Spleen (tissue), 11 donors: ENCODE data around the gene TRPC4AP. TPM values are rescaled to one million over a fixed set of nuclear protein-coding genes. Genes with fewer than 3 reads are reported as not detected.

Experiments used
- DNase-seq: peaks from one replicate; pipeline ENCODE4 v3.0.0-alpha.2; 2020
- H3K27ac ChIP-seq, 8 donors: fragments of 200-600 bp; sonication (generic) in 7 of 8; 1 replicate in 4 of 8; 2 replicates in 4 of 8; pipeline versions ENCODE4 v1.5.0 to v1.8.0; 2016 to 2021; ENCODE audit warnings: inconsistent platforms in 4 of 8, mild to moderate bottlenecking in 4 of 8, moderate library complexity in 1 of 8
- H3K27me3 ChIP-seq, 7 donors: fragments of 200-600 bp; sonication (generic) in 6 of 7; replicated peaks in 1 of 7; 1 replicate in 4 of 7; 2 replicates in 3 of 7; pipeline versions ENCODE4 v1.5.0 to v1.8.0; 2016 to 2021; ENCODE audit warnings: inconsistent platforms in 3 of 7, mild to moderate bottlenecking in 1 of 7
- H3K36me3 ChIP-seq, 6 donors: fragments of 200-600 bp; sonication (generic) in 5 of 6; 1 replicate in 4 of 6; 2 replicates in 2 of 6; pipeline versions ENCODE4 v1.5.0 to v1.8.0; 2016 to 2021; ENCODE audit warnings: inconsistent platforms in 2 of 6
- H3K4me1 ChIP-seq, 6 donors: fragments of 200-600 bp; sonication (generic) in 5 of 6; 1 replicate in 3 of 6; 2 replicates in 3 of 6; pipeline versions ENCODE4 v1.5.0 to v1.8.0; 2016 to 2021; ENCODE audit warnings: inconsistent platforms in 3 of 6
- H3K4me3 ChIP-seq, 8 donors: fragments of 200-600 bp; sonication (generic) in 7 of 8; 1 replicate in 4 of 8; 2 replicates in 4 of 8; pipeline versions ENCODE4 v1.5.0 to v1.8.0; 2016 to 2021; ENCODE audit warnings: inconsistent platforms in 4 of 8, mild to moderate bottlenecking in 4 of 8, moderate library complexity in 2 of 8
- H3K9me3 ChIP-seq, 8 donors: fragments of 200-600 bp; sonication (generic) in 7 of 8; 1 replicate in 4 of 8; 2 replicates in 4 of 8; pipeline versions ENCODE4 v1.5.0 to v1.8.0; 2016 to 2021; ENCODE audit warnings: inconsistent platforms in 4 of 8
- POLR2A ChIP-seq, 3 donors: fragments of 450-650 bp; IDR thresholded peaks; one replicate each; pipeline ENCODE4 v1.5.1; 2017; ENCODE audit warnings: antibody characterized with exemption in 3 of 3, mild to moderate bottlenecking in 1 of 3
- POLR2AphosphoS5 ChIP-seq, 3 donors: sonication (generic); formaldehyde crosslinking; IDR thresholded peaks; one replicate each; pipeline ENCODE4 v1.5.1; 2017; ENCODE audit warnings: antibody characterized with exemption in 3 of 3
- WGBS, 5 donors: extraction: QIAGEN DNeasy Blood & Tissue Kit in 3 of 5; methylation state at CpG; one replicate each; pipeline versions ENCODE4 v1.1.5 to v1.1.7; 2013 to 2018; 5-methylcytosine and 5-hydroxymethylcytosine counted together
- intact Hi-C: fragments of 100-400 bp; cut with DNase I; formaldehyde crosslinking; loops from one replicate; pipeline ENCODE4 v1.15.0; 2023; ENCODE audit warnings: low total_unique reads
- polyA plus RNA-seq, 3 donors: library from polyadenylated mRNA; stranded (reverse); fragments of 200-250 nt; gene quantifications; one replicate each; pipeline ENCODE4 v1.2.1, GENCODE V29; 2013
- total RNA-seq, 7 donors: library from RNA; depleted of rRNA in 3 of 7; stranded (reverse); fragments of >200 nt in 3 of 7; fragmentation: NEBNext Ultra II Directional in 4 of 7; extraction: Animal tissue kit (Norgen Biotek cat#: 25700) in 4 of 7; gene quantifications; one replicate each; pipeline versions ENCODE4 v1.1.0 to v1.2.1, GENCODE V29; 2016 to 2021
- TF ChIP-seq, protein P1 (sequence below), 11 experiments: fragments of 200-600 bp in 7 of 11; fragments of 450-650 bp in 4 of 11; sonication (generic) in 4 of 11; IDR thresholded peaks in 8 of 11; conservative IDR thresholded peaks in 3 of 11; 1 replicate in 7 of 11; 2 replicates in 4 of 11; pipeline versions ENCODE4 v1.4.0 to v1.8.0; 2016 to 2021; ENCODE audit warnings: antibody characterized with exemption in 11 of 11, inconsistent platforms in 4 of 11, mild to moderate bottlenecking in 1 of 11
- donor health status: healthy with polysubstance abuse.
- donor health status: DM: no; HTN: no; CAD: no; lungs with moderate emphysema.
- donor health status: DM: no; HTN: no; CAD: no.
- donor health status: Bipolar disorder and iron deficiency.
- donor health status: healthy.
- donor health status: DM: no; HTN: no; CAD: no.
- donor health status: DM: yes; HTN: yes; CAD: no.

Gene TRPC4AP
- total and polyA plus RNA-seq, 10 donors, result 26.3 to 81.7 (median 64.9) TPM

DNA sequence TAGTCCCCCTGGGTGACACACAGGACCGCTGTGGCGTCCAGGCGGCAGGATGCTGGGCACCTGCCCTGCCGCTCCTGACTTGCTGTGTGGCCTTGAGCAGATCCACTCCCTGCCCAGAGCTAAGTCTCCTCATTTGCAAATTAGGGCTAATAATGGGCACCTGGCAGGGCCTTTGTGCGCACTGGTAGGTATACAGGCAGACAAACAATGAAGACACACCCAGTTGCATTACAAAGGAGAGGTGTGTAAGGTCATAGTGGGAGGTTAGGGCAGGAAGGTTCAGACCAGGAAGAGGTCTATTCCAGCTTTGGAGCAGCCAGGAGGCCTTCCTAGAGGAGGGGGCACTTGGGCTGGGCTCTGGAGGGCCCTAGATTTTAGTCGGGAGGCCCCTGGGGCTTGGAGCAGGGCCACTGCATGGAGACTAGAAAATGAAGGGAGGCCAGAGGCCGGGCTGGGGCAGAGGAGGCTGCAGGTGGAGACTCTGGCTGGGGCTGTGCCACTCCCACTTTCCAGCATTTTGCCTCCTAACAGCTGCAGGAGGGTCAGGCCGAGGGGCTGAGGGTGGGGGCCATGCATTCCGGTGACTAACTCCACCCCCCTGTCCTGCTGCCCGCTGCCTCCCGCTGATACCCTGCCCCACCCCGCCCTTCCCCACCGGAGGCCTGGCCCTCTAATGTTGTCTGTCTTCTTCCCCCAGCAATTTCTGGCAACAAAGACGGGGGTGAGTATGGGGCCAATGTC is 108.4 kb downstream of the TRPC4AP start:
- WGBS, 5 donors, result 42 to 48% (median 46%) methylated on average over 8 to 14 of the region's 14 CpGs
- no peak overlapping the region for H3K27ac ChIP-seq
- no peak for TF ChIP-seq POLR2AphosphoS5 (IDR thresholded peaks at IDR 0.05)
- TF ChIP-seq, protein P1, sequence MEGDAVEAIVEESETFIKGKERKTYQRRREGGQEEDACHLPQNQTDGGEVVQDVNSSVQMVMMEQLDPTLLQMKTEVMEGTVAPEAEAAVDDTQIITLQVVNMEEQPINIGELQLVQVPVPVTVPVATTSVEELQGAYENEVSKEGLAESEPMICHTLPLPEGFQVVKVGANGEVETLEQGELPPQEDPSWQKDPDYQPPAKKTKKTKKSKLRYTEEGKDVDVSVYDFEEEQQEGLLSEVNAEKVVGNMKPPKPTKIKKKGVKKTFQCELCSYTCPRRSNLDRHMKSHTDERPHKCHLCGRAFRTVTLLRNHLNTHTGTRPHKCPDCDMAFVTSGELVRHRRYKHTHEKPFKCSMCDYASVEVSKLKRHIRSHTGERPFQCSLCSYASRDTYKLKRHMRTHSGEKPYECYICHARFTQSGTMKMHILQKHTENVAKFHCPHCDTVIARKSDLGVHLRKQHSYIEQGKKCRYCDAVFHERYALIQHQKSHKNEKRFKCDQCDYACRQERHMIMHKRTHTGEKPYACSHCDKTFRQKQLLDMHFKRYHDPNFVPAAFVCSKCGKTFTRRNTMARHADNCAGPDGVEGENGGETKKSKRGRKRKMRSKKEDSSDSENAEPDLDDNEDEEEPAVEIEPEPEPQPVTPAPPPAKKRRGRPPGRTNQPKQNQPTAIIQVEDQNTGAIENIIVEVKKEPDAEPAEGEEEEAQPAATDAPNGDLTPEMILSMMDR (IDR thresholded peaks at IDR 0.05 in 8 of 11, conservative IDR thresholded peaks at IDR 0.05 in 3 of 11), result no peak
- TF ChIP-seq POLR2A (IDR thresholded peaks at IDR 0.05), result no peak
- peak; percentile 38 for DNase-seq
- no peaks in the 10 kb centered on the region for H3K36me3 ChIP-seq
- peaks cover 0 to 52% (median 0%) of the 10 kb centered on the region in 7 donors for H3K27me3 ChIP-seq
- peaks cover 0 to 6% (median 2%) of the 10 kb centered on the region in 6 donors for H3K4me1 ChIP-seq
- no peaks in the 10 kb centered on the region for H3K9me3 ChIP-seq
- H3K4me3 ChIP-seq, result no peak overlapping the region
- intact Hi-C loops, result no loop called here

DNA sequence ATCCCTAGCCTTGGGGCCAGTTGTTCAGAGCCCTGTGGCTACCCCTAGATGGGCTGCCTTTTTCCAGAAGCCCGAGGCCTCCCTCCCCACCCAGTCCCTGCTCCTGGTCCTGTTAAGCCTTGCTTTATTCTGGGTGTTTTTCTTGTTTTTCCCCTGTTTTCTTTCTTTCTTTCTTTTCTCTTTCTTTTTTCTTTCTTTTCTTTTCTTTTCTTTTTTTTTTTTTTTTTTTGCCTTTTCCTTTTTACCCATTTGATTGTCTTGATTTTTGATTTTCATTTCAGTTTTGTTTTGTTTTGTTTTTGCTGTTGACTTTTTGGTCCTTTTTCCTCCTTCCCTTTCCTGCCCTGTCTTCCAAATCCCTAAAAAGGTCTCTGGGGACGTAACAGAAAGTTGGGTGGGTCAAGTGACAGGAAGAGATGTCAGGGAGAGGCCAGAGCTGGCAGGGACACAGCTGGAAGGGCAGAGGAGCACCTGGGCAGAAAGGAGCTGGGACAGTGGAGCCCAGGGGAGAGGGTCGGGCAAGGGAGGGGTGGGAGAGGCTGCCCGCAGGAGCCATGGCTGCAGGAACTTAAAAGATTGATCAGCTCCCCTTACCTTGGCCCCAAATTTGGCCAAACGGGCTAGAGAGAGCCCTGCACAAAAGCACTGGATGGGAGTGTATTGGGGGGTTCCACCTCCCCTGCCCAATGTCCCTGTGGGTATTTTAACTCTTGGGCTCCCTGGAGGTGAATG is 109.4 kb downstream of the TRPC4AP start:
- no peak overlapping the region for H3K4me3 ChIP-seq
- peak; percentile 31 for DNase-seq
- H3K4me1 ChIP-seq, result peaks cover 0 to 6% (median 2%) of the 10 kb centered on the region in 6 donors
- peaks cover 0 to 52% (median 0%) of the 10 kb centered on the region in 7 donors for H3K27me3 ChIP-seq
- intact Hi-C loops, result no loop called here
- no peak for TF ChIP-seq POLR2A (IDR thresholded peaks at IDR 0.05)
- TF ChIP-seq, protein P1 (IDR thresholded peaks at IDR 0.05 in 8 of 11, conservative IDR thresholded peaks at IDR 0.05 in 3 of 11), result no peak
- no peak for TF ChIP-seq POLR2AphosphoS5 (IDR thresholded peaks at IDR 0.05)
- H3K27ac ChIP-seq, result no peak overlapping the region
- 32 to 47% (median 37%) methylated on average over 5 of the region's 5 CpGs for WGBS, 5 donors
- H3K9me3 ChIP-seq, result no peaks in the 10 kb centered on the region
- no peaks in the 10 kb centered on the region for H3K36me3 ChIP-seq

- Histone ChIP-seq H3K36me3 (no peaks in the 10 kb centered on the region), H3K9me3 (no peaks in the 10 kb centered on the region), H3K27me3 (peaks cover 0 to 60% (median 0%) of the 10 kb centered on the region in 7 donors), H3K4me1 (peaks cover 0 to 6% (median 2%) of the 10 kb centered on the region in 6 donors), H3K4me3 (no peak overlapping the region), H3K27ac (no peak overlapping the region)
- intact Hi-C loops, result no loop called here
- peak; percentile 64 for DNase-seq
- TF ChIP-seq POLR2AphosphoS5 (IDR thresholded peaks at IDR 0.05) (no peak), POLR2A (IDR thresholded peaks at IDR 0.05) (no peak)
- TF ChIP-seq, protein P1 (IDR thresholded peaks at IDR 0.05 in 8 of 11, conservative IDR thresholded peaks at IDR 0.05 in 3 of 11), result no peak
- 86 to 92% (median 89%) methylated on average over 21 of the region's 21 CpGs for WGBS, 5 donors
Observed at GRCh38 chr20:34982270-34983088, 110.1 kb downstream of the TRPC4AP start.
